H1 (cell line): ENCODE results near the gene PGRMC1. TPM values are rescaled to one million over a fixed set of nuclear protein-coding genes. Genes with fewer than 3 reads are reported as not detected.

Source experiments
- CTCF ChIA-PET: fragments of 300-600 bp; sonication (Branson Sonifier 250); formaldehyde crosslinking; loops from one replicate; lab custom pipeline; 2021; ENCODE audit not compliant: partially characterized antibody; lab: Charles Lee
- POLR2A ChIA-PET: fragments of 300-600 bp; sonication (Branson Sonifier 250); formaldehyde crosslinking; loops from one replicate; lab custom pipeline; 2021; ENCODE audit warnings: inconsistent platforms; ENCODE audit not compliant: partially characterized antibody; lab: Charles Lee
- DNase-seq, 2 experiments: peaks; one replicate each; pipeline versions ENCODE4 v3.0.0 to v3.0.0-alpha.2; 2010 to 2022; ENCODE audit warnings: low spot score in 2 of 2, low read depth in 1 of 2, mixed read lengths in 1 of 2
- FAIRE-seq: peaks from 2 replicates; lab custom pipeline; 2011; peaks lifted over from hg19 to GRCh38; lab: Jason Lieb, UNC
- H2AFZ ChIP-seq: 2 replicates; pipeline ENCODE4 v1.8.1; 2012; ENCODE audit warnings: low read length, inconsistent platforms
- H2AK5ac ChIP-seq: 2 replicates; pipeline ENCODE4 v1.6.1; 2013; ENCODE audit warnings: low read depth, low read length
- H2BK120ac ChIP-seq: replicated peaks from 2 replicates; pipeline ENCODE3; 2013; ENCODE audit warnings: low read depth, low read length, inconsistent platforms
- H2BK12ac ChIP-seq: 2 replicates; pipeline ENCODE4 v1.6.1; 2013; ENCODE audit warnings: low read depth, low read length
- H2BK15ac ChIP-seq: 2 replicates; pipeline ENCODE4 v1.6.1; 2013; ENCODE audit warnings: low read length
- H2BK20ac ChIP-seq: 2 replicates; pipeline ENCODE4 v1.6.1; 2013; ENCODE audit warnings: low read length
- H2BK5ac ChIP-seq: 2 replicates; pipeline ENCODE4 v1.6.1; 2013; ENCODE audit warnings: low read depth, low read length
- H3K14ac ChIP-seq: 2 replicates; pipeline ENCODE4 v1.6.1; 2013; ENCODE audit warnings: inconsistent platforms; ENCODE audit not compliant: insufficient read length
- H3K18ac ChIP-seq: 2 replicates; pipeline ENCODE4 v1.6.1; 2013; ENCODE audit warnings: low read length; ENCODE audit errors: extremely low read depth
- H3K23ac ChIP-seq: 2 replicates; pipeline ENCODE4 v1.6.1; 2013; ENCODE audit warnings: inconsistent platforms; ENCODE audit not compliant: insufficient read length
- H3K23me2 ChIP-seq: 2 replicates; pipeline ENCODE4 v1.6.1; 2013; ENCODE audit warnings: low read depth, low read length
- H3K27ac ChIP-seq: 2 replicates; pipeline ENCODE4 v1.6.1; 2011; ENCODE audit warnings: low read depth, low read length, inconsistent platforms
- H3K27me3 ChIP-seq, 4 experiments: replicated peaks in 1 of 4; 1 replicate in 1 of 4; 2 replicates in 3 of 4; pipeline versions ENCODE4 v1.6.1 to v1.8.1; 2011 to 2013; ENCODE audit warnings: low read length in 3 of 4, mild to moderate bottlenecking in 3 of 4, inconsistent platforms in 2 of 4, mixed read lengths in 2 of 4, moderate library complexity in 1 of 4; ENCODE audit not compliant: control insufficient read depth in 3 of 4, insufficient read depth in 3 of 4; ENCODE audit errors: extremely low read depth in 1 of 4
- H3K36me3 ChIP-seq, 4 experiments: 2 replicates each; pipeline versions ENCODE4 v1.6.1 to v1.8.1; 2011 to 2013; ENCODE audit warnings: mild to moderate bottlenecking in 4 of 4, low read length in 3 of 4, moderate library complexity in 2 of 4, control low read depth in 1 of 4, inconsistent platforms in 1 of 4; ENCODE audit not compliant: insufficient read depth in 4 of 4, control insufficient read depth in 2 of 4
- H3K4ac ChIP-seq: replicated peaks from 2 replicates; pipeline ENCODE3; 2013; ENCODE audit warnings: low read length, low read depth, mixed read lengths, inconsistent platforms; ENCODE audit not compliant: insufficient read length
- H3K4me1 ChIP-seq, 4 experiments: replicated peaks in 1 of 4; 1 replicate in 1 of 4; 2 replicates in 3 of 4; pipeline versions ENCODE4 v1.6.1 to v1.8.1; 2011 to 2013; ENCODE audit warnings: low read length in 3 of 4, inconsistent platforms in 2 of 4, mixed read lengths in 1 of 4; ENCODE audit not compliant: insufficient read depth in 4 of 4, control insufficient read depth in 3 of 4
- H3K4me2 ChIP-seq, 2 experiments: 2 replicates each; pipeline versions ENCODE4 v1.6.1 to v1.8.1; 2011 to 2013; ENCODE audit warnings: low read depth in 2 of 2, low read length in 2 of 2, control low read depth in 1 of 2, inconsistent platforms in 1 of 2, mild to moderate bottlenecking in 1 of 2; ENCODE audit not compliant: insufficient read depth in 1 of 2
- H3K4me3 ChIP-seq, 4 experiments: fragments of 200-600, 300-600 bp in 1 of 4; sonication (generic), shearing (Covaris generic), sonication (Bioruptor Twin) in 1 of 4; 2 replicates each; pipeline versions ENCODE4 v1.5.1 to v1.8.1; 2011 to 2016; ENCODE audit warnings: low read length in 4 of 4, low read depth in 3 of 4, control low read depth in 2 of 4, inconsistent platforms in 2 of 4, mild to moderate bottlenecking in 2 of 4, mixed read lengths in 1 of 4, moderate library complexity in 1 of 4; ENCODE audit not compliant: insufficient read depth in 2 of 4; ENCODE audit errors: extremely low read depth in 1 of 4
- H3K56ac ChIP-seq: replicated peaks from 2 replicates; pipeline ENCODE3; 2013; ENCODE audit warnings: low read depth, mild to moderate bottlenecking, mixed read lengths, low read length, inconsistent platforms; ENCODE audit not compliant: insufficient read length
- H3K79me1 ChIP-seq: 2 replicates; pipeline ENCODE4 v1.6.1; 2013; ENCODE audit warnings: low read depth, low read length, control low read depth
- H3K79me2 ChIP-seq, 2 experiments: 2 replicates each; pipeline versions ENCODE4 v1.6.1 to v1.8.1; 2012 to 2013; ENCODE audit warnings: low read length in 2 of 2, mild to moderate bottlenecking in 2 of 2, inconsistent platforms in 1 of 2; ENCODE audit not compliant: insufficient read depth in 2 of 2, control insufficient read depth in 1 of 2
- H3K9ac ChIP-seq, 4 experiments: replicated peaks in 1 of 4; 1 replicate in 1 of 4; 2 replicates in 3 of 4; pipeline versions ENCODE4 v1.6.1 to v1.8.1; 2011 to 2013; ENCODE audit warnings: low read depth in 3 of 4, low read length in 3 of 4, control low read depth in 2 of 4, mild to moderate bottlenecking in 2 of 4, moderate library complexity in 2 of 4, inconsistent platforms in 1 of 4; ENCODE audit errors: extremely low read depth in 1 of 4
- H3K9me3 ChIP-seq, 2 experiments: 2 replicates each; pipeline versions ENCODE4 v1.6.1 to v1.8.1; 2012 to 2013; ENCODE audit warnings: mild to moderate bottlenecking in 2 of 2, moderate library complexity in 2 of 2, control low read depth in 1 of 2, inconsistent platforms in 1 of 2, low read depth in 1 of 2, low read length in 1 of 2, mixed read lengths in 1 of 2; ENCODE audit not compliant: insufficient read depth in 2 of 2
- H4K20me1 ChIP-seq, 2 experiments: replicated peaks in 1 of 2; 2 replicates each; pipeline versions ENCODE3 to v1.8.1; 2011 to 2013; ENCODE audit warnings: inconsistent platforms in 2 of 2, low read length in 2 of 2, mild to moderate bottlenecking in 1 of 2; ENCODE audit not compliant: insufficient read depth in 2 of 2, control insufficient read depth in 1 of 2
- H4K5ac ChIP-seq: 2 replicates; pipeline ENCODE4 v1.6.1; 2013; ENCODE audit warnings: low read length, low read depth, mixed read lengths, inconsistent platforms; ENCODE audit not compliant: insufficient read length
- H4K8ac ChIP-seq: 2 replicates; pipeline ENCODE4 v1.8.0; 2013; ENCODE audit warnings: mild to moderate bottlenecking, moderate library complexity, low read length, inconsistent platforms; ENCODE audit not compliant: insufficient read depth; ENCODE audit errors: extremely low read depth
- H4K91ac ChIP-seq: replicated peaks from 2 replicates; pipeline ENCODE3; 2013; ENCODE audit warnings: low read length, mixed read lengths, inconsistent platforms; ENCODE audit not compliant: insufficient read length
- SIX5 ChIP-seq: IDR thresholded peaks from 2 replicates; pipeline ENCODE4 v1.6.1; 2011; ENCODE audit warnings: mild to moderate bottlenecking, low read depth, low read length
- SP1 ChIP-seq: IDR thresholded peaks from 2 replicates; pipeline ENCODE4 v1.6.1; 2011; ENCODE audit warnings: low read depth, low read length
- SP2 ChIP-seq: IDR thresholded peaks from 2 replicates; pipeline ENCODE4 v1.6.1; 2012; ENCODE audit warnings: mild to moderate bottlenecking, low read length, inconsistent platforms
- TAF1 ChIP-seq: IDR thresholded peaks from 2 replicates; pipeline ENCODE4 v1.6.1; 2011; ENCODE audit warnings: mild to moderate bottlenecking, low read depth, low read length
- WGBS, 2 experiments: shearing (Covaris generic) in 1 of 2; methylation state at CpG; one replicate each; pipeline versions ENCODE4 v1.1.6 to v1.1.7; 2013 to 2015; ENCODE audit warnings: low lambda C conversion rate in 2 of 2, mixed read lengths in 2 of 2, inconsistent platforms in 1 of 2, low coverage in 1 of 2, missing lambda C conversion rate in 1 of 2; ENCODE audit not compliant: insufficient replicate concordance in 2 of 2, insufficient coverage in 1 of 2, insufficient read length in 1 of 2; ENCODE audit errors: extremely low coverage in 1 of 2, missing lambda C conversion rate in 1 of 2; 5-methylcytosine and 5-hydroxymethylcytosine counted together
- polyA plus RNA-seq, 7 experiments: library from polyadenylated mRNA; depleted of rRNA in 3 of 7; stranded (reverse) in 5 of 7; unstranded in 2 of 7; fragments of >200 nt in 5 of 7; fragments of 200-250 nt in 2 of 7; gene quantifications; 1 replicate in 5 of 7; 2 replicates in 1 of 7; 4 replicates in 1 of 7; pipeline versions ENCODE4 v1.2.1 to v1.2.3, GENCODE V29; 2011 to 2013; ENCODE audit warnings: missing spikeins in 2 of 7, mixed read lengths in 2 of 7
- total RNA-seq: library from RNA; stranded (reverse); fragmentation: NEBNext Ultra II Directional; extraction: Animal tissue kit (Norgen Biotek cat#: 25700); gene quantifications from 2 replicates; pipeline ENCODE4 v1.2.1, GENCODE V29; 2021

Gene PGRMC1
- total and polyA plus RNA-seq, 2 of the 8 experiments (the other 6 are each of a cell fraction or from before 2014, with no cell fraction given): 127 to 248 TPM

- Histone ChIP-seq H3K9me3 (peaks cover 0 to 8% of the 10 kb centered on the region in 2 experiments; a peak in 1 of 4 replicates), H3K27me3 (no peaks in the 10 kb centered on the region), H3K14ac (no peak overlapping the region), H3K9ac (no peak overlapping the region), H2BK5ac (no peak overlapping the region), H4K5ac (no peak overlapping the region), H3K27ac (no peak overlapping the region), H2BK12ac (no peak overlapping the region), H3K4me2 (no peak overlapping the region), H2BK120ac (no peak overlapping the region), H4K91ac (no peak overlapping the region), H3K23me2 (no peaks in the 10 kb centered on the region), H3K56ac (no peak overlapping the region), H4K20me1 (no peaks in the 10 kb centered on the region), H3K4me3 (no peak overlapping the region), H3K4ac (no peak overlapping the region), H3K4me1 (no peaks in the 10 kb centered on the region), H4K8ac (no peak overlapping the region), H3K23ac (no peak overlapping the region), H2BK20ac (no peak overlapping the region), H3K18ac (no peak overlapping the region), H2AFZ (no peak overlapping the region), H3K36me3 (no peaks in the 10 kb centered on the region), H2BK15ac (no peak overlapping the region), H3K79me2 (no peaks in the 10 kb centered on the region), H3K79me1 (no peaks in the 10 kb centered on the region), H2AK5ac (no peak overlapping the region)
- no peak for FAIRE-seq
- DNase-seq: no peak
- ChIA-PET CTCF (interaction anchor here (0.8 kb wide), 2 partner anchors 17 to 54 kb away, joined by 3 to 4 read pairs; no protein-coding TSS in a partner anchor), POLR2A (interaction anchor here (1.0 kb wide), 1 partner anchor 25 kb away, joined by 3 read pairs; no protein-coding TSS in a partner anchor)
- WGBS, 2 experiments: 100% methylated on average over 1 of the region's 1 CpG; no CpG with 5 or more reads in 1 of the 2 experiments
- no peak for TF ChIP-seq SP1
- no peak for TF ChIP-seq TAF1
- TF ChIP-seq SP2: no peak
- no peak for TF ChIP-seq SIX5
Measured at GRCh38 chrX:119211649-119212014, 24.5 kb upstream of the PGRMC1 start.
